HG03571 (cell line): ENCODE measurements around the gene TMEM179.

ENCODE experiments used
- ATAC-seq: cut with Tn5 transposase; IDR thresholded peaks from one replicate; pipeline ENCODE4 v1.9.1; 2021; ENCODE audit not compliant: unreplicated experiment

TMEM179 gene

GRCh38 chr14:104558231-104559027 lies 46.1 kb downstream of the TMEM179 start:
- ATAC-seq = no peak

GRCh38 chr14:104557766-104558165 lies 46.8 kb downstream of the TMEM179 start:
- no peak for ATAC-seq

DNA sequence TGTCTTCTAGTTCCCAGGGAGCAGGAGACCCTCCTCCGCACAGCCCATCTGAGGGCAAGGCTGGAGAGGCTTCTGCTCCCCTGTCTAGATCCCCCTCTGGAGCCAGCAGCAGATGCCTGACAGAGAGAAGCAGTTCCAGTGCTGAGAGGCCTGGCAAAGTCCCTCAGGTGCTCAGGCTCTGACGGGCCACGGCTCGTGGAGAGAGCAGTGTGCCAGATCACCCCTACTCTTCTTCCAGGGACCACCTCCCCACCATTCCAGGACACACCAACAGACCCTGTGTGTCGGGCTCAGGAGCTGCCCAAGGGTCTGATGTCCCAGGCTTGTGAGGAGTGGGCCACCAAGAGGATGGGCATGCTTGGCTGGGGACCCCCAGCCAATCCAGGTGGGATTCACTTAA lies 47.5 kb downstream of the TMEM179 start:
- ATAC-seq = no peak

GRCh38 chr14:104556256-104557021 lies 48.1 kb downstream of the TMEM179 start:
- ATAC-seq = no peak

DNA sequence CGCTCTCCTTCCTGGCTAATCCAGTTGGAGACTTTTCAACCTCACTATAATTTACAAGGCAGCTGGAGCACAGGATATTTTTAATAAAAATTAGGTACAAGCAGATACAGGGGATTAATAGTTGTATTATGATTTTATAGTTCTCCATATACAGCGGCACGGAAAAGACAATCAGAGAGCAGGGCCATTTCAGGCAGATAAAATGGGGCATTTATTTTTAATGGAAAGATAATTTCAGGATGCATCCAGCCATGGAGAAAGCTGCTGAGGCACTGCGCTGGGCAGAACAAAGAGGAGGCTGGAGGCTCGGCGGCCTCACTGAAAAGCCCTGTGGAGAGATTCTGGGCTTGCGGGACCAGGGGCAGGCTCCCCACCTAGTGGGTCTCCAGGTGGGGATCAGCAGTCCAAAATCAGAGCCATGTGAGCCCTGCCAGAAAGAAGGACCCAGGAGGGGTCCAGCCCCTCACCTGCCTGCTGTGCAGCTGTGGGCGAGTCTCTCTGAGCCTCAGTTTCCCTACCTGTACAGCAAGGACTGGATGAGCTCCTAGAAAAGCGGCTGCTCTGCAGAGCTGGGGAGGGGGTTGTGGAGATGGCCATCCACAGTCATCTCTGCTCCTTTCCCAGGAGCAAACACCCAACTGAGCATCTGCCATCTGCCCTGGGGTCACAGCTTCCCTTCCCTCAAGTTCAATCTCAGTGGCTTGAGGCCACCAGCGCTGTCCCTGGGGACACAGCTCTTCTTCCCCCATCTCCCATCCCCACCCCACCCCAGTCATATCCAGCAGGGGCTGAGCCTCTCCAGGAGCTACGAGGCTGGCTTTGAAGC lies 48.9 kb downstream of the TMEM179 start:
- ATAC-seq = no peak

DNA sequence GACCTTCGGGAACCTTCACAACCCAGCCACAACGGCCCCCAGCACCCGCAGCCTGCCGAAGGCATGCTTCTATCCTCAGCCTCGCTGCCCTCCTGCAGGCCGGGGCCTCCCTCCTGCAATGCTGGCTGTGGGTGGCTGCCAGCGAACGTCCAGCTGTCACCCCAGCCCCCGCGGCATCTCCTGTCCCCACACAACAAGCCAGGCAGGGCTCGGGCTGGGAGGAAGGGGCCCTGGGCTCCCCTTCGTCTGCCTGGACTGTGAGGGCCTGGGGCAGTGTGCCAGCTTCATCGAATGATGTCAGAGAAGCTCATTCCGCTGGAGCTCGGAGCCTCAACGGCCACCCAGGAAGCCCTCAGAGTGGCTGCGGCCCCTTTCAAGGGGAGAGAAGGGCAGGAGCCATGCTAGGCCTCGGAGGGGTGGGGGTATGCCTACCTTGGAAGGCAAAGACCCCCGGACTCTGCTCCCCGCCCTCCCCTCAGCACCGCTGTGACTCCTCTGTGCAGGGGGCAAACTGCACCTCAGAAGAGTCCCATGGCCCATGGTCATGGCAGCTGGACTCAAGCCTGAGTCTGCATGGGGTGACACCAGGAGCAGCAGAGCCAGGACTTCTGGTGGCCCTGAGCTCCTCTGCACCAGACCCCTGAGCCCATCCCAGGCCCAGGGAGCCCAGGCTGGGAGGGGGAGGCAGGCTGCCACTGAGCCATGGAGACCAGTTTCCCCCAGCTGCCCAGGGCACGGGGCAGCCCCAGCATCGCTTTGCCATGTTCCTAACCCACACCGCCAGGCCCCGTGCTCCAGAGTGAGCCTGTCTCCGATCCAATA lies 49.8 kb downstream of the TMEM179 start:
- no peak for ATAC-seq

DNA sequence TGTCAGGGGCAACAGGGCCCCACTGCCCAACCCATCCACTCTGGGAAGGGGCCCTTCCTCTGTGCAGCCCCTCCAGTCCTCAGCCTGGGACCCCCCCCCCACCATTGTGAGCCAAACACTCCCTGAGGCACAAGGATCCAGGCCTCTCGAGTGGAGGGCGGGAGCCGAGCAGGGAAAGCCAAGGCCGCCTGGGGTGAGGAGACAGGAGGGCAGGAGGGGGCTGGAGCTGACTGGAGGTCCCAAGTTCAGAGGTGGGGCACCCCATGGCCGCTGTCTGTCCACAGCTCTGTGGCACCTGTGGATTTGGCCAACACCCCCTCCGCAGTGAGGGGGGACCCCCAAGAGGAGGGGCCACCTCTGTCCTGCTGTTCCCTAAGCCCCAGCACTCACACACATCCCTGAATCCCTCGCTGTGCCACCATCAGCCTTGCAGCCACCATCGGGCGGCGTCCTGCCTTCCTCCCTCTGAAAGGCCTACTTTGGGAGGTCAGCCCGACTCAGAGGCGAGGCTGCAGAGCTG lies 50.4 kb downstream of the TMEM179 start:
- ATAC-seq = no peak

GRCh38 chr14:104553166-104554087 lies 51.1 kb downstream of the TMEM179 start:
- no peak for ATAC-seq

- ATAC-seq = no peak
Measured at GRCh38 chr14:104552738-104553125, 51.8 kb downstream of the TMEM179 start.

DNA sequence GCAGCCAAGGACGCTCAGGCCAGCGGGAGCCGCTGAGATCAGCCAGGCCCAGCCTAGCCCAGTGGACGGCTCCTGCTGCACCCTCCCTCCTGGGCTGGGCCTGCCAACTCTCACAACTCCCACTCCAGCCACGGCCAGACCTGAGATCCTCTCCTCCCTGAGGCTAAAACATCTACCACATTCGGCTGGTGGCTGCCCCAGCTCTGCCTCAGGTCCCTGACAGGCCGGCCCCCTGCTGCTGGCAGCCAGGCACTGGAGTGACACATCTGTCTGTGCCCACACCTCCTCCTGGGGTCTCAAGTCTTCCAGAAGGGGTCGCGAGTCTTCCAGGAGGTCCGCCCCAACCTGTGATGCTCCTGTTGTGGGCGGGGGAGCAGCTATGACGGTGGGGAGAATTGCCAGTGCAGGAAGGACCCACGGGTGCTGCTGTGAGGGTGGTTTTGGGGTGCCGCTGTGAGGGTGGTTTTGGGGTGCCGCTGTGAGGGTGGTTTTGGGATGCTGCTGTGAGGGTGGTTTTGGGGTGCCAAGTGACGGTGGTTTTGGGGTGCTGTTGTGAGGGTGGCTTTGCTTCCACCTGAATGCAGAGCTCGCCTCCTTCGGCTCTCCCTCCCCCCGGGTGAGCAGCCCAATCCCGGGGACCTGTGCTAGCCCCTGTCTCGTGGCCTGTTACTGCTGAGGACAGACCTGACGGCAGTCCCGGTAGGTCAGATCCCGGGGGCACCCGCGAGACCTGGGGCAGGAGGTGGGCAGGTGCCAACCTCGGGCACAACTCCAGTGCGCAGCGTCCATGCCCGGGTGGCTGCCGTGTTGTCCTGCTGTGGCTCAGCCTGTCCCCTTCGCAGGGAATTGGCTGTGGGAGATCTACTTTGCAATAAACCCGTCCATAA lies 52.5 kb downstream of the TMEM179 start:
- no peak for ATAC-seq

GRCh38 chr14:104550861-104551728 lies 53.5 kb downstream of the TMEM179 start:
- no peak for ATAC-seq

- no peak for ATAC-seq
Measured at GRCh38 chr14:104550340-104550860, 54.2 kb downstream of the TMEM179 start.

- ATAC-seq = no peak
Measured at GRCh38 chr14:104549536-104550339, 54.8 kb downstream of the TMEM179 start.

- ATAC-seq = no peak
Measured at GRCh38 chr14:104548802-104549535, 55.6 kb downstream of the TMEM179 start.

DNA sequence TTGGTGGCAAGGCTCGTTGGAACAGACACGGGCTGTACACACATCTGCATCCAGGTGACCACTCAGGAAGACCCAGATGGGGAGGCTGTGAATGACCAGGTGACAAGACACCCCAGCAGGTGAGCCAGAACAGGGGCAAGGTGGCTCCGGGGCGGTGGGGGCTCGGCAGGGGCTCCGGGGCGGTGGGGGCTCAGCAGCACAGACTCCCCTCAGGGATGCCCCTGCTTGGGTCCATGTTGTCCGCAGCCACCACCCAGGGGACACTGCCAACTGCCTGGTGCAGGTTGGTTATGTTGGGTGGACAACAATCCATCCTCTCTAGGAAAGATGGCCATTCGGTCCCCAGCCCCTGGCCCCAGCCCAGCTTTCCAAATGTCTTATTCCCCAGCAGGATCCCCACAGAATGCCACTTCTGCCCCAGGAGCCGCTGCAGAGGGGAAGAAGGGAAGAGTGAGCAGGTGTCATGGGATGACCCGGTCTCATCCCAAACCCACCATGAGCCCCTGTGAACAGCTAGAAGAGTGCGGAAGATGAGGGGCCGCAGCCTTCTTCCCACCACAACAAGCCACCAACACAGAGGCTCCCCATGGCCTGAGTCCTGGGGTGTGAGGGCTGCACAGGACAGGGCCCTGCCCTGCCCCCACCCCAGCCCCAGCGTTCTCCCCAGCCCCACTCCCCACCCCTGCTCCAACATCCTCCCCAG lies 56.4 kb downstream of the TMEM179 start:
- ATAC-seq = no peak
